GM12864 (cell line): Measurements from ENCODE around the gene FAM13C.

Experiments used
- DNase-seq: peaks from one replicate; pipeline ENCODE4 v3.0.0-alpha.2; 2011; ENCODE audit warnings: low read depth
- H3K4me3 ChIP-seq: 2 replicates; pipeline ENCODE4 v1.5.1; 2011; ENCODE audit warnings: mild to moderate bottlenecking, low read depth, low read length, control low read depth
- TF ChIP-seq, protein P1 (sequence below): IDR thresholded peaks from 2 replicates; pipeline ENCODE4 v1.5.1; 2011; ENCODE audit warnings: low read depth, mild to moderate bottlenecking, moderate library complexity, low read length, control low read depth, inconsistent platforms; ENCODE audit errors: missing control alignments

Gene FAM13C

DNA sequence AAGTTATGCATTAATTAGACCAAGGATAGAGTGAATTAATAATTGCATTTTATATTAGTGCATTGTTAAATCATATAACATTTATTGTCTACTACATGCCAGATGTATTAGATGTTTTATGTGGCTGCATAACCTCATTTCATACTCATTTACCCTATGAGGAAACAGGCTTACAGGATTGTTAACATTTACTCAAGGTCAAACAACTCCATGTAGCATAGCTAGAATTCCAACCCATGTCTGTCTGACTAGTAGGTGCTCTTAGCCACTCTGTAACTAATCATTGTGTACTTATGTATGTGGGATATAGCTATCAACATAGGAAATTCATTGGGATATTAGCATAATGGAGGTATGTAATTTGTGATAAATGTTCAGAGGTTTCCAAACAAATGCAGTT is 139.6 kb downstream of the FAM13C start:
- DNase-seq = no peak
- TF ChIP-seq, protein P1, sequence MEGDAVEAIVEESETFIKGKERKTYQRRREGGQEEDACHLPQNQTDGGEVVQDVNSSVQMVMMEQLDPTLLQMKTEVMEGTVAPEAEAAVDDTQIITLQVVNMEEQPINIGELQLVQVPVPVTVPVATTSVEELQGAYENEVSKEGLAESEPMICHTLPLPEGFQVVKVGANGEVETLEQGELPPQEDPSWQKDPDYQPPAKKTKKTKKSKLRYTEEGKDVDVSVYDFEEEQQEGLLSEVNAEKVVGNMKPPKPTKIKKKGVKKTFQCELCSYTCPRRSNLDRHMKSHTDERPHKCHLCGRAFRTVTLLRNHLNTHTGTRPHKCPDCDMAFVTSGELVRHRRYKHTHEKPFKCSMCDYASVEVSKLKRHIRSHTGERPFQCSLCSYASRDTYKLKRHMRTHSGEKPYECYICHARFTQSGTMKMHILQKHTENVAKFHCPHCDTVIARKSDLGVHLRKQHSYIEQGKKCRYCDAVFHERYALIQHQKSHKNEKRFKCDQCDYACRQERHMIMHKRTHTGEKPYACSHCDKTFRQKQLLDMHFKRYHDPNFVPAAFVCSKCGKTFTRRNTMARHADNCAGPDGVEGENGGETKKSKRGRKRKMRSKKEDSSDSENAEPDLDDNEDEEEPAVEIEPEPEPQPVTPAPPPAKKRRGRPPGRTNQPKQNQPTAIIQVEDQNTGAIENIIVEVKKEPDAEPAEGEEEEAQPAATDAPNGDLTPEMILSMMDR = no peak
- no peak overlapping the region for H3K4me3 ChIP-seq

DNA sequence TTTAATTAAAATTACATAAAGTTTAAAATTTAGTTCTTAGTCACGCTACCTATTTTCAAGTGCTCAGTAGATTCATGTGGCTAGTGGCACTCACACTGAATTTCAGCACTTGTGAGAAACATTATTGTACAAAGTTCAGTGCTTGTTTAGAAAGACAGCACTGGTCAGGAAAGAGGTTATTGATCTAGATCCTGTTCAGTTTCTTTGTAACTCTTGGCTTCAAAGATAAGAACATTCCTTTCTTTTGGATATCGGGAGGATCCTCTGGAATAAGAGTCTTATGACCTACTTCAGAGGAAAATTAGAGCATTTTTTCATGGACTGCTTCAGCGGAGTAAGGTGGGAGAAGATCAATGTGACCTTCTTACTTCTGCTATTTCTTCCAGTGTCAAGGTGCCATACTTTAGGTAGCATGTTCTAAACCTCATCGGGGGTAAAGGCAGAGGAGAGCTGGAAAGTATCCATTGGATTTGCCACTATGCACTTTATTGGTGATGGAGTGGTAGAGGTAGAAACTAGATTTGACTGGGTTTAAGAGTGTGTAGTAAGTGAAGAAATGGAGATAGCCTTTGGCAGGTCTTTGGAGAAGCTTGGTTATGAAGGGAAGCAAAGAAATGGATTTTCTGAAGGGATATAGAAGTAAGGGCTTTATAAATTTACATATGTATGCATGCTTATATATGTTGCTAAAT is 146.0 kb downstream of the FAM13C start:
- TF ChIP-seq, protein P1 = no peak
- DNase-seq = no peak
- H3K4me3 ChIP-seq = no peak overlapping the region

DNA sequence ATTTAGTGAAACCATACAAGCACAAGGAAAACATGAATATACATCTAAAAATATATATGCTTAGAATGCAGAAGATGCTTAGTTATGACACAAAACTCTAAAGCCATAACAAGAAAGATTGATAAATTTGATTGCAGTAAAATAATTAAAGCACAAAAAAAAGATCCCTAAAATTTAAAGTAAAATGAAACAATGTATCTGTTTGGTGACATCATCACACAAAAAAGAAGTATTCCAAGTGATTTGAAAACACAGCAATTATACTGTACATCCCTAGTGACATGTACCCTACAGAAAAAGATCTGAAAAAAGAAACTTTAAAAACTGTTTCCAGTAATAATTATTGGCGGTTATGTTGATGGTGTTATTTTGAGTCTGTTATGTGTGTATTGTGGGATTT is 148.2 kb downstream of the FAM13C start:
- no peak for DNase-seq
- TF ChIP-seq, protein P1 = no peak
- no peak overlapping the region for H3K4me3 ChIP-seq

DNA sequence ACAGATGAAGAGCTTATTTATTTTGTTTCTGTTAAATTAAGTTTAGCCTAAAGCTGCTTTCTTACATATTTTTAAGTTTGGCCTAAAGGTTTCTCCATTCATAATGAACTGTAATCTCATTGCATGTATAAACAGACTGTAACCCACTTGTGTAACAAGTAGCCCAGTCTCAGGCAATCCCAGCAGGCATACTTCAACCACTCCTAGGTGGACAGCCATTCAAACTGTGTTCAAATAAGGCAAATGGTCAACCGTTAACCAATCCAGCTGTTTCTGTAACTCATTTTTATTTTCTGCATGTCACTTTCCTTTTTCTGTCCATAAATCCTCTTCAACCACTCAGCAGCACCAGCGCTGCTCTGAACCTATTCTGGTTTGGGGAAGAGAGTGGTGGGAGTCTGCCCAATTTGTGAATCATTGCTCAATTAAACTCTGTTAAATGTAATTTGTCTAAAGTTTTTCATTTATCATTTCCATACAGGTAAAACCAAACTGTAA is 150.0 kb downstream of the FAM13C start:
- no peak overlapping the region for H3K4me3 ChIP-seq
- DNase-seq = no peak
- TF ChIP-seq, protein P1 = no peak

DNA sequence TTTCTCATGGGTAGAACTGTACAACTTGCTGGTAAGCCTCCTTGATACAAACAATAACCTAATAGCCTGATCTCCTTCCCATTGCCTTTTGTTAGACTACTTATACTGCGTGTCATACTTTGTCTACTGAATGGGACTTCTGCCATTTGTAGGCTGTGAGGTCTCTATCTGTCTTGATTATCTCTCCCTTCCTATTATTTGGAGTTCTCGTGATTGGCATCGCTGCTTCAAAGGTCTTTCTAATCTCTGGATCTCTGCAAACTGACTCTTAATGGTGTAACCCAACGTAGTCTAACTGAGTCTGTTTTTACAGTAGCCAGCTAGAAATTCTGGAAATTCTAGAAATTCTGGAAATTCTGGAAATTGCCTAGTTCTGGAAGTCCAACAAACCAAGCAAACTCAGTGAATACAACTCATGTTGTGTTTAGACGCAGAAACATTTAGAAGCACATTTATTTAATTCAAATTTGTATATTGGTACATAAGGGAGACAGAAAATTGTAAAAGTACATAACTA is 156.1 kb downstream of the FAM13C start:
- DNase-seq = no peak
- TF ChIP-seq, protein P1 = no peak
- H3K4me3 ChIP-seq = no peak overlapping the region
